Activated CD8-positive, alpha-beta T cell treated with anti-CD3 and anti-CD28 coated beads for 36 hours (primary cell): ENCODE data around the gene CARD16. TPM values are rescaled to one million over a fixed set of nuclear protein-coding genes. Genes with fewer than 3 reads are reported as not detected.

Source experiments
- ATAC-seq: fragments of 200-7000 bp; cut with Tn5 transposase; one replicate; pipeline ENCODE4 v1.10.0; 2021; ENCODE audit warnings: mild to moderate bottlenecking, moderate library complexity
- CTCF ChIA-PET: fragments of 350-600 bp; sonication (Branson Sonifier 250); formaldehyde crosslinking; loops from one replicate; lab custom pipeline; 2021; ENCODE audit warnings: antibody characterized with exemption; lab: Charles Lee
- POLR2A ChIA-PET: fragments of 350-600 bp; sonication (Branson Sonifier 250); formaldehyde crosslinking; loops from one replicate; lab custom pipeline; 2021; ENCODE audit warnings: antibody characterized with exemption; lab: Charles Lee
- DNase-seq: peaks from one replicate; pipeline ENCODE4 v3.0.0-alpha.2; 2020
- H3K27ac Mint-ChIP-seq: one replicate; pipeline ENCODE4 v1.8.0; 2021; ENCODE audit warnings: mild to moderate bottlenecking, mixed read lengths
- H3K27me3 Mint-ChIP-seq: one replicate; pipeline ENCODE4 v1.8.0; 2021; ENCODE audit warnings: mixed read lengths
- H3K36me3 Mint-ChIP-seq: one replicate; pipeline ENCODE4 v1.8.0; 2021; ENCODE audit warnings: low read depth, mixed read lengths
- H3K4me1 Mint-ChIP-seq: one replicate; pipeline ENCODE4 v1.8.0; 2021; ENCODE audit warnings: low read depth, mixed read lengths
- H3K4me3 Mint-ChIP-seq: one replicate; pipeline ENCODE4 v1.8.0; 2021; ENCODE audit warnings: mild to moderate bottlenecking, moderate library complexity, mixed read lengths
- H3K9me3 Mint-ChIP-seq: one replicate; pipeline ENCODE4 v1.8.0; 2021; ENCODE audit warnings: mixed read lengths
- CTCF ChIP-seq: fragments of 200-600 bp; IDR thresholded peaks from one replicate; pipeline ENCODE4 v1.8.0; 2022; ENCODE audit warnings: antibody characterized with exemption, mild to moderate bottlenecking
- intact Hi-C: fragments of 100-400 bp; cut with micrococcal nuclease; formaldehyde crosslinking; loops from one replicate; pipeline ENCODE4 v1.10.0; 2022
- total RNA-seq, 2 experiments: library from RNA; stranded (reverse); gene quantifications; one replicate each; pipeline ENCODE4 v1.2.3, GENCODE V29; 2021

The CARD16 gene
- total RNA-seq, 2 experiments from 2014 or later = 13.1 to 15.2 TPM

- Mint-ChIP-seq H3K4me1 (peaks cover 7% of the 10 kb centered on the region), H3K27me3 (no peaks in the 10 kb centered on the region), H3K9me3 (no peaks in the 10 kb centered on the region), H3K27ac (no peak overlapping the region), H3K36me3 (no peaks in the 10 kb centered on the region), H3K4me3 (no peak overlapping the region)
- ATAC-seq (no peak), DNase-seq (no peak)
- intact Hi-C loops = loop anchor here (10.0 kb wide), 1 partner anchor 405 kb away; no protein-coding TSS in a partner anchor
- CTCF ChIA-PET = interaction anchor here (0.8 kb wide), 1 partner anchor 10 kb away, joined by 3 read pairs; no protein-coding TSS in a partner anchor
- TF ChIP-seq CTCF = no peak
- POLR2A ChIA-PET = no interaction called here
Measured at GRCh38 chr11:104999721-105000120, 45.4 kb downstream of the CARD16 start.

GRCh38 chr11:104997288-104997687, 47.8 kb downstream of the CARD16 start:
- intact Hi-C loops = no loop called here
- ChIA-PET POLR2A (no interaction called here), CTCF (interaction anchor here (1.4 kb wide), 1 partner anchor 1315 kb away, joined by 3 read pairs; no protein-coding TSS in a partner anchor)
- H3K27me3 Mint-ChIP-seq = no peaks in the 10 kb centered on the region
- TF ChIP-seq CTCF = no peak
- no peak overlapping the region for H3K4me3 Mint-ChIP-seq
- no peaks in the 10 kb centered on the region for H3K9me3 Mint-ChIP-seq
- H3K4me1 Mint-ChIP-seq = peaks cover 9% of the 10 kb centered on the region
- no peaks in the 10 kb centered on the region for H3K36me3 Mint-ChIP-seq
- ATAC-seq (no peak), DNase-seq (no peak)
- H3K27ac Mint-ChIP-seq = no peak overlapping the region

GRCh38 chr11:104995001-104995408, 50.1 kb downstream of the CARD16 start:
- intact Hi-C loops = no loop called here
- peaks cover 2% of the 10 kb centered on the region for H3K4me1 Mint-ChIP-seq
- no peak overlapping the region for H3K4me3 Mint-ChIP-seq
- no peak for TF ChIP-seq CTCF
- no peaks in the 10 kb centered on the region for H3K27me3 Mint-ChIP-seq
- no peaks in the 10 kb centered on the region for H3K36me3 Mint-ChIP-seq
- ChIA-PET POLR2A (interaction anchor here (0.6 kb wide), 1 partner anchor 449 kb away, joined by 4 read pairs; no protein-coding TSS in a partner anchor), CTCF (no interaction called here)
- DNase-seq (no peak), ATAC-seq (no peak)
- no peaks in the 10 kb centered on the region for H3K9me3 Mint-ChIP-seq
- no peak overlapping the region for H3K27ac Mint-ChIP-seq

GRCh38 chr11:104992781-104993180, 52.4 kb downstream of the CARD16 start:
- ChIA-PET POLR2A (no interaction called here), CTCF (no interaction called here)
- ATAC-seq (no peak), DNase-seq (no peak)
- Mint-ChIP-seq H3K27ac (no peak overlapping the region), H3K36me3 (no peaks in the 10 kb centered on the region), H3K4me3 (no peak overlapping the region), H3K9me3 (peaks cover 8% of the 10 kb centered on the region), H3K27me3 (no peaks in the 10 kb centered on the region), H3K4me1 (peaks cover 2% of the 10 kb centered on the region)
- intact Hi-C loops = no loop called here
- TF ChIP-seq CTCF = no peak

GRCh38 chr11:104991994-104992393, 53.1 kb downstream of the CARD16 start:
- no peak for TF ChIP-seq CTCF
- Mint-ChIP-seq H3K4me3 (no peak overlapping the region), H3K27me3 (no peaks in the 10 kb centered on the region), H3K4me1 (peaks cover 2% of the 10 kb centered on the region), H3K27ac (no peak overlapping the region), H3K9me3 (peaks cover 12% of the 10 kb centered on the region), H3K36me3 (no peaks in the 10 kb centered on the region)
- DNase-seq (no peak), ATAC-seq (no peak)
- CTCF ChIA-PET = no interaction called here
- POLR2A ChIA-PET = no interaction called here
- intact Hi-C loops = no loop called here

Other genes starting within 250 kb of the CARD16 start
- not detected for gene CASP12, start 146.9 kb downstream of the CARD16 start, total RNA-seq
- 10 to 100 TPM; 39.6 to 42.9 TPM for gene CASP4, start 76.8 kb downstream of the CARD16 start, total RNA-seq
- not detected for gene CASP5, start 22.2 kb downstream of the CARD16 start, total RNA-seq
- gene CASP1, start 10.2 kb downstream of the CARD16 start, total RNA-seq = 10 to 100 TPM; 31.9 to 32.4 TPM
- not detected for gene CARD18, start 94.4 kb upstream of the CARD16 start, total RNA-seq